ENCODE data around the gene LAGE3.

DNA sequence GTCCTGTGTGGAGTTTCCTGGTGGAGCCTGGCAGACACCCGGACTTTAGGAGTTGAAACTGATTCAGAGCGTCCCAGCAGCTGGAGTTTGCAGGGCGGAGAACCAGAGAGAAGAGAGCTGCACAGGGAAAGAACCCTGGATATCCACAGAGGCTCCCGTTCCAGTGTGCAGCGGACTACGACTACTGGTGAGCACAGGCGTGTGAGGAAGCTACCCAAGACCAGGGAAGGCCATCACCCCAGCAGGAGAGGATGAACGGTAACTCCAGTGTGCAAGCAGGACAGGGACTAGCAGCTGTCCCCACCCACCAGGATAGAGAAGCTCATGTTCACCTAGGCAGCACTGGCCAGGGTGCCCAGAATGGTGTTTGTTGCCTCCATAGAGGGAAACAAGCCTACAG is 2.3 kb downstream of the LAGE3 start:
- TF ChIP-seq, protein P1, sequence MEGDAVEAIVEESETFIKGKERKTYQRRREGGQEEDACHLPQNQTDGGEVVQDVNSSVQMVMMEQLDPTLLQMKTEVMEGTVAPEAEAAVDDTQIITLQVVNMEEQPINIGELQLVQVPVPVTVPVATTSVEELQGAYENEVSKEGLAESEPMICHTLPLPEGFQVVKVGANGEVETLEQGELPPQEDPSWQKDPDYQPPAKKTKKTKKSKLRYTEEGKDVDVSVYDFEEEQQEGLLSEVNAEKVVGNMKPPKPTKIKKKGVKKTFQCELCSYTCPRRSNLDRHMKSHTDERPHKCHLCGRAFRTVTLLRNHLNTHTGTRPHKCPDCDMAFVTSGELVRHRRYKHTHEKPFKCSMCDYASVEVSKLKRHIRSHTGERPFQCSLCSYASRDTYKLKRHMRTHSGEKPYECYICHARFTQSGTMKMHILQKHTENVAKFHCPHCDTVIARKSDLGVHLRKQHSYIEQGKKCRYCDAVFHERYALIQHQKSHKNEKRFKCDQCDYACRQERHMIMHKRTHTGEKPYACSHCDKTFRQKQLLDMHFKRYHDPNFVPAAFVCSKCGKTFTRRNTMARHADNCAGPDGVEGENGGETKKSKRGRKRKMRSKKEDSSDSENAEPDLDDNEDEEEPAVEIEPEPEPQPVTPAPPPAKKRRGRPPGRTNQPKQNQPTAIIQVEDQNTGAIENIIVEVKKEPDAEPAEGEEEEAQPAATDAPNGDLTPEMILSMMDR (IDR thresholded peaks at IDR 0.05; ENCODE audit: insufficient read depth, low read length): no peak
- TF ChIP-seq POLR2AphosphoS5 (IDR thresholded peaks at IDR 0.05; ENCODE audit: low read depth): no peak

Measured in HL-60 (cell line).